ENCODE results near the gene SHISA6. TPM values are rescaled to one million over a fixed set of nuclear protein-coding genes. Genes with fewer than 3 reads are reported as not detected.

The SHISA6 gene
- total and polyA plus RNA-seq, 4 donors, result not detected

DNA sequence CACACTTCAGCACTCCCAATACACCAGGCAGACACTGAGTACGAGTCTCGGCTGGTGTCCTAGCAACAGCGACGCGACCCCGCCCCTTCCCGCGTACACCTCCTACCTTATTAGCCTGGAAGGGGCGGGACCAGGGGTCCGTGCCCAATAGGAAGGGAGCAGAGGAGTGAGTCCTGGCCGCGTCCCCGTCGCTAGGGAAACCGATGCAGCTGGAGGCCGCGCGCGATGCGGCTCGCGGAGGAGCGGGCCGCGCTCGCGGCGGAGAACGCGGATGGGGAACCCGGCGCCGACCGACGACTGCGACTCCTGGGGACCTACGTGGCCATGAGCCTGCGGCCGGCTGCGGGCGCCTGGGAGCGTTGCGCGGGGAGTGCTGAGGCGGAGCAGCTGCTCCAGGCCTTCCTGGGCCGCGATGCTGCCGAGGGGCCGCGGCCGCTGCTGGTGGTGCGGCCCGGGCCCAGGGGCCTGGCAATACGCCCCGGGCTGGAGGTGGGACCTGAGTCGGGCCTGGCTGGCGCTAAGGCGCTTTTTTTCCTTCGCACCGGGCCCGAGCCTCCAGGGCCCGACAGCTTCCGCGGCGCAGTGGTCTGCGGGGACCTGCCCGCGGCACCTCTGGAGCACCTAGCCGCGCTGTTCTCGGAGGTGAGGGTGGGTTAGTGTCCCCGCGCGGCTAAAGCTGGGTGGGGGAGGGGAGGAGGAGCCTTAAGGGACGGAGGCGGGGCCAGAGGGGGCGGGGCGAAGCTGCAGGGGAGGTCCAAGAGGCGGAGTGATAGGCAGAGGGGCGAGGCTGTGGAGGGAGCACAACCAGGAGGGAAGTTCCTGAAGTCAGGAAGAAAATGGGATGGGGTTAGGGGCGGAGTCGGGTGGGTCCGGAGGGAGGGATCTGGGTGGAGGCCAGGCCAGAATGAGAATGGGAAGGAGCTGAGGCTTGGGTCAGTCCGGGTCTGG lies 357.5 kb downstream of the SHISA6 start, which contains the start of gene DNAH9:
Gene DNAH9 (plus strand): TSS at position 197 of the 948 bp plus-strand sequence. CDS start 29 bp downstream, at position 226.
- Histone ChIP-seq H3K9me3 (ENCODE audit: control insufficient read depth in 4 of 4, low read length in 3 of 4) (no peaks in the 10 kb centered on the region), H3K27ac (ENCODE audit: low read depth in 1 of 2, low read length in 2 of 2) (peak within 1 kb of the TSS; percentile 43 to 48), H3K4me3 (ENCODE audit: low read depth in 1 of 3, low read length in 3 of 3) (peak within 1 kb of the TSS in 2 of 3 donors; percentile 28 to 61), H3K9ac (ENCODE audit: low read depth in 1 of 2, low read length in 2 of 2) (no peak within 1 kb of the TSS), H3K4me1 (ENCODE audit: control insufficient read depth in 4 of 4, insufficient read depth in 4 of 4, low read length in 3 of 4) (peaks cover 3 to 9% (median 4%) of the 10 kb centered on the region in 4 donors), H3K27me3 (ENCODE audit: control insufficient read depth in 4 of 4, insufficient read depth in 4 of 4, low read length in 3 of 4) (peaks cover 0 to 9% (median 1%) of the 10 kb centered on the region in 4 donors), H3K36me3 (ENCODE audit: control insufficient read depth in 4 of 4, insufficient read depth in 3 of 4, low read depth in 1 of 4, low read length in 3 of 4) (no peaks in the 10 kb centered on the region)
- peak; percentile 27 for TF ChIP-seq SP1 (IDR thresholded peaks at IDR 0.05)
- TF ChIP-seq HNF4A (conservative IDR thresholded peaks at IDR 0.05), result no peak
- WGBS, result 5% methylated on average over 84 of the region's 84 CpGs
- DNase-seq (ENCODE audit: low spot score), result peak; percentile 80

DNA sequence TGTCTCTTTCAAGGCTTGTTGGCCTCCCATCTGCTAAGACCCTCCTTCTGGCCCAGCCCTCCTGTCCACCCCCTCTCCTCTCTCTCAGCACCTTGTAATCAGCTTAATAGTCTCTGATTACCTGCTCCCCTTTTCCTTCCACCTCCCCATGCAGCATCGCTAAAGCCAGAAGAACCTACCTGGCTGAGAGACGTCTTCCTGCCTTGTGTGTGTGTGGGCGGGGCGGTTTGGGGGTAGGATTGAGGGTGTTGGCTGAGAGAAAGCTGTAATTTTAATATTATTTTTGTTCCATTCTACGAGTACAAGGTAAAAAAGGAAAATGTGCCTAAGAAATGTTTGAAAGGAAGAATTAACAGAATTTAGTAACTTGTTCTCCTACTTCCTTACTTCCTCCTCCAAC lies 360.6 kb downstream of the SHISA6 start:
- H3K27me3 ChIP-seq (ENCODE audit: control insufficient read depth in 4 of 4, insufficient read depth in 4 of 4, low read length in 3 of 4), result peaks cover 0 to 9% (median 1%) of the 10 kb centered on the region in 4 donors
- no peak overlapping the region for H3K27ac ChIP-seq (ENCODE audit: low read depth in 1 of 2, low read length in 2 of 2)
- 66% methylated on average over 5 of the region's 5 CpGs for WGBS
- no peak overlapping the region for H3K4me3 ChIP-seq (ENCODE audit: low read depth in 1 of 3, low read length in 3 of 3)
- H3K4me1 ChIP-seq (ENCODE audit: control insufficient read depth in 4 of 4, insufficient read depth in 4 of 4, low read length in 3 of 4), result peaks cover 3 to 9% (median 4%) of the 10 kb centered on the region in 4 donors
- H3K36me3 ChIP-seq (ENCODE audit: control insufficient read depth in 4 of 4, insufficient read depth in 3 of 4, low read depth in 1 of 4, low read length in 3 of 4), result no peaks in the 10 kb centered on the region
- no peaks in the 10 kb centered on the region for H3K9me3 ChIP-seq (ENCODE audit: control insufficient read depth in 4 of 4, low read length in 3 of 4)
- TF ChIP-seq JUND (IDR thresholded peaks at IDR 0.05) (no peak), RAD21 (IDR thresholded peaks at IDR 0.05) (no peak), NR2F2 (IDR thresholded peaks at IDR 0.05) (no peak)
- TF ChIP-seq, protein P1, sequence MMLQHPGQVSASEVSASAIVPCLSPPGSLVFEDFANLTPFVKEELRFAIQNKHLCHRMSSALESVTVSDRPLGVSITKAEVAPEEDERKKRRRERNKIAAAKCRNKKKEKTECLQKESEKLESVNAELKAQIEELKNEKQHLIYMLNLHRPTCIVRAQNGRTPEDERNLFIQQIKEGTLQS (IDR thresholded peaks at IDR 0.05), result no peak
- no peak for DNase-seq (ENCODE audit: low spot score)
- no peak overlapping the region for H3K9ac ChIP-seq (ENCODE audit: low read depth in 1 of 2, low read length in 2 of 2)

DNA sequence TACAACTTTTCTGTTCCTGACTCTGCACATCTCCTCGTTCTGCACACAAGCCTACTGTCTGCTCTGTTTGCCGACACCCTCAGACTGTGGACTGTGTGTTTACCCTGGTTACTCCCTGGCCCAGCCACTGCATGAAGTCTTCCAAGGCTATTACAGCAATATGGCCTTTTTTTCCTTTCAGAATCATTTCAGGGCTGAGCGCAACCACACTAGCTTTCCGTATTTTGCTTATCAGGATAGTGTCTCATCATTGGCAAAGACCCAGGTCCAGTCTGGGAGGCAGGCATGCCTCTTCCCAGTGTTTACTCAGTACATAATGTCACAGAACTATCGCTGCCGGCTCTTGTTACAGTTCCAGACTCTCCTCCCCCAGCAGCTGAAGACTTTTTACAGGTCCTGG lies 367.4 kb downstream of the SHISA6 start:
- Histone ChIP-seq H3K27ac (ENCODE audit: low read depth in 1 of 2, low read length in 2 of 2) (peak overlapping the region; percentile 2 to 57), H3K9ac (ENCODE audit: low read depth in 1 of 2, low read length in 2 of 2) (no peak overlapping the region), H3K9me3 (ENCODE audit: control insufficient read depth in 4 of 4, low read length in 3 of 4) (no peaks in the 10 kb centered on the region), H3K4me1 (ENCODE audit: control insufficient read depth in 4 of 4, insufficient read depth in 4 of 4, low read length in 3 of 4) (peaks cover 4 to 14% (median 12%) of the 10 kb centered on the region in 4 donors), H3K36me3 (ENCODE audit: control insufficient read depth in 4 of 4, insufficient read depth in 3 of 4, low read depth in 1 of 4, low read length in 3 of 4) (no peaks in the 10 kb centered on the region), H3K27me3 (ENCODE audit: control insufficient read depth in 4 of 4, insufficient read depth in 4 of 4, low read length in 3 of 4) (no peaks in the 10 kb centered on the region), H3K4me3 (ENCODE audit: low read depth in 1 of 3, low read length in 3 of 3) (no peak overlapping the region)
- TF ChIP-seq NR2F2 (IDR thresholded peaks at IDR 0.05), result peak; percentile 45
- TF ChIP-seq JUND (IDR thresholded peaks at IDR 0.05), result peak; percentile 71 to 92
- TF ChIP-seq HNF4A (conservative IDR thresholded peaks at IDR 0.05), result peak; percentile 74 to 82
- TF ChIP-seq EGR1 (IDR thresholded peaks at IDR 0.05; ENCODE audit: low read depth in 2 of 2), result peak in 1 of 2 donors; percentile 77
- peak; percentile 76 for TF ChIP-seq SP1 (IDR thresholded peaks at IDR 0.05)
- TF ChIP-seq RXRA (IDR thresholded peaks at IDR 0.05), result peak; percentile 67 to 88
- peak in 1 of 2 donors; percentile 40 for TF ChIP-seq GABPA (IDR thresholded peaks at IDR 0.05 in 1 of 2, conservative IDR thresholded peaks at IDR 0.05 in 1 of 2)
- TF ChIP-seq MAX (IDR thresholded peaks at IDR 0.05), result peak; percentile 84
- TF ChIP-seq, protein P1 (IDR thresholded peaks at IDR 0.05), result peak; percentile 83
- peak; percentile 94 for TF ChIP-seq FOXA2 (IDR thresholded peaks at IDR 0.05)
- peak; percentile 82 for TF ChIP-seq YY1 (IDR thresholded peaks at IDR 0.05)
- peak; percentile 41 to 60 for TF ChIP-seq RAD21 (IDR thresholded peaks at IDR 0.05)
- TF ChIP-seq HNF4G (IDR thresholded peaks at IDR 0.05), result peak; percentile 44
- no peak for TF ChIP-seq TAF1 (conservative IDR thresholded peaks at IDR 0.05)
- no peak for TF ChIP-seq CTCF (IDR thresholded peaks at IDR 0.05; ENCODE audit: low read depth, low read length, missing input control)
- TF ChIP-seq, protein P2, sequence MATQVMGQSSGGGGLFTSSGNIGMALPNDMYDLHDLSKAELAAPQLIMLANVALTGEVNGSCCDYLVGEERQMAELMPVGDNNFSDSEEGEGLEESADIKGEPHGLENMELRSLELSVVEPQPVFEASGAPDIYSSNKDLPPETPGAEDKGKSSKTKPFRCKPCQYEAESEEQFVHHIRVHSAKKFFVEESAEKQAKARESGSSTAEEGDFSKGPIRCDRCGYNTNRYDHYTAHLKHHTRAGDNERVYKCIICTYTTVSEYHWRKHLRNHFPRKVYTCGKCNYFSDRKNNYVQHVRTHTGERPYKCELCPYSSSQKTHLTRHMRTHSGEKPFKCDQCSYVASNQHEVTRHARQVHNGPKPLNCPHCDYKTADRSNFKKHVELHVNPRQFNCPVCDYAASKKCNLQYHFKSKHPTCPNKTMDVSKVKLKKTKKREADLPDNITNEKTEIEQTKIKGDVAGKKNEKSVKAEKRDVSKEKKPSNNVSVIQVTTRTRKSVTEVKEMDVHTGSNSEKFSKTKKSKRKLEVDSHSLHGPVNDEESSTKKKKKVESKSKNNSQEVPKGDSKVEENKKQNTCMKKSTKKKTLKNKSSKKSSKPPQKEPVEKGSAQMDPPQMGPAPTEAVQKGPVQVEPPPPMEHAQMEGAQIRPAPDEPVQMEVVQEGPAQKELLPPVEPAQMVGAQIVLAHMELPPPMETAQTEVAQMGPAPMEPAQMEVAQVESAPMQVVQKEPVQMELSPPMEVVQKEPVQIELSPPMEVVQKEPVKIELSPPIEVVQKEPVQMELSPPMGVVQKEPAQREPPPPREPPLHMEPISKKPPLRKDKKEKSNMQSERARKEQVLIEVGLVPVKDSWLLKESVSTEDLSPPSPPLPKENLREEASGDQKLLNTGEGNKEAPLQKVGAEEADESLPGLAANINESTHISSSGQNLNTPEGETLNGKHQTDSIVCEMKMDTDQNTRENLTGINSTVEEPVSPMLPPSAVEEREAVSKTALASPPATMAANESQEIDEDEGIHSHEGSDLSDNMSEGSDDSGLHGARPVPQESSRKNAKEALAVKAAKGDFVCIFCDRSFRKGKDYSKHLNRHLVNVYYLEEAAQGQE (IDR thresholded peaks at IDR 0.05), result peak; percentile 53
- TF ChIP-seq, protein P3, sequence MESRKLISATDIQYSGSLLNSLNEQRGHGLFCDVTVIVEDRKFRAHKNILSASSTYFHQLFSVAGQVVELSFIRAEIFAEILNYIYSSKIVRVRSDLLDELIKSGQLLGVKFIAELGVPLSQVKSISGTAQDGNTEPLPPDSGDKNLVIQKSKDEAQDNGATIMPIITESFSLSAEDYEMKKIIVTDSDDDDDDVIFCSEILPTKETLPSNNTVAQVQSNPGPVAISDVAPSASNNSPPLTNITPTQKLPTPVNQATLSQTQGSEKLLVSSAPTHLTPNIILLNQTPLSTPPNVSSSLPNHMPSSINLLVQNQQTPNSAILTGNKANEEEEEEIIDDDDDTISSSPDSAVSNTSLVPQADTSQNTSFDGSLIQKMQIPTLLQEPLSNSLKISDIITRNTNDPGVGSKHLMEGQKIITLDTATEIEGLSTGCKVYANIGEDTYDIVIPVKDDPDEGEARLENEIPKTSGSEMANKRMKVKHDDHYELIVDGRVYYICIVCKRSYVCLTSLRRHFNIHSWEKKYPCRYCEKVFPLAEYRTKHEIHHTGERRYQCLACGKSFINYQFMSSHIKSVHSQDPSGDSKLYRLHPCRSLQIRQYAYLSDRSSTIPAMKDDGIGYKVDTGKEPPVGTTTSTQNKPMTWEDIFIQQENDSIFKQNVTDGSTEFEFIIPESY (IDR thresholded peaks at IDR 0.05), result peak; percentile 81
- TF ChIP-seq FOXA1 (IDR thresholded peaks at IDR 0.05), result peak; percentile 96
- WGBS, result 14% methylated on average over 6 of the region's 6 CpGs
- DNase-seq (ENCODE audit: low spot score), result peak; percentile 39

Data from liver (tissue), 9 donors.